ENCODE results near the gene TGFBRAP1. TPM values are rescaled to one million over a fixed set of nuclear protein-coding genes. Genes with fewer than 3 reads are reported as not detected.

The TGFBRAP1 gene, protein sequence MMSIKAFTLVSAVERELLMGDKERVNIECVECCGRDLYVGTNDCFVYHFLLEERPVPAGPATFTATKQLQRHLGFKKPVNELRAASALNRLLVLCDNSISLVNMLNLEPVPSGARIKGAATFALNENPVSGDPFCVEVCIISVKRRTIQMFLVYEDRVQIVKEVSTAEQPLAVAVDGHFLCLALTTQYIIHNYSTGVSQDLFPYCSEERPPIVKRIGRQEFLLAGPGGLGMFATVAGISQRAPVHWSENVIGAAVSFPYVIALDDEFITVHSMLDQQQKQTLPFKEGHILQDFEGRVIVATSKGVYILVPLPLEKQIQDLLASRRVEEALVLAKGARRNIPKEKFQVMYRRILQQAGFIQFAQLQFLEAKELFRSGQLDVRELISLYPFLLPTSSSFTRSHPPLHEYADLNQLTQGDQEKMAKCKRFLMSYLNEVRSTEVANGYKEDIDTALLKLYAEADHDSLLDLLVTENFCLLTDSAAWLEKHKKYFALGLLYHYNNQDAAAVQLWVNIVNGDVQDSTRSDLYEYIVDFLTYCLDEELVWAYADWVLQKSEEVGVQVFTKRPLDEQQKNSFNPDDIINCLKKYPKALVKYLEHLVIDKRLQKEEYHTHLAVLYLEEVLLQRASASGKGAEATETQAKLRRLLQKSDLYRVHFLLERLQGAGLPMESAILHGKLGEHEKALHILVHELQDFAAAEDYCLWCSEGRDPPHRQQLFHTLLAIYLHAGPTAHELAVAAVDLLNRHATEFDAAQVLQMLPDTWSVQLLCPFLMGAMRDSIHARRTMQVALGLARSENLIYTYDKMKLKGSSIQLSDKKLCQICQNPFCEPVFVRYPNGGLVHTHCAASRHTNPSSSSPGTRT
- 11.5 and 12.9 TPM in 2 replicates for total RNA-seq

DNA sequence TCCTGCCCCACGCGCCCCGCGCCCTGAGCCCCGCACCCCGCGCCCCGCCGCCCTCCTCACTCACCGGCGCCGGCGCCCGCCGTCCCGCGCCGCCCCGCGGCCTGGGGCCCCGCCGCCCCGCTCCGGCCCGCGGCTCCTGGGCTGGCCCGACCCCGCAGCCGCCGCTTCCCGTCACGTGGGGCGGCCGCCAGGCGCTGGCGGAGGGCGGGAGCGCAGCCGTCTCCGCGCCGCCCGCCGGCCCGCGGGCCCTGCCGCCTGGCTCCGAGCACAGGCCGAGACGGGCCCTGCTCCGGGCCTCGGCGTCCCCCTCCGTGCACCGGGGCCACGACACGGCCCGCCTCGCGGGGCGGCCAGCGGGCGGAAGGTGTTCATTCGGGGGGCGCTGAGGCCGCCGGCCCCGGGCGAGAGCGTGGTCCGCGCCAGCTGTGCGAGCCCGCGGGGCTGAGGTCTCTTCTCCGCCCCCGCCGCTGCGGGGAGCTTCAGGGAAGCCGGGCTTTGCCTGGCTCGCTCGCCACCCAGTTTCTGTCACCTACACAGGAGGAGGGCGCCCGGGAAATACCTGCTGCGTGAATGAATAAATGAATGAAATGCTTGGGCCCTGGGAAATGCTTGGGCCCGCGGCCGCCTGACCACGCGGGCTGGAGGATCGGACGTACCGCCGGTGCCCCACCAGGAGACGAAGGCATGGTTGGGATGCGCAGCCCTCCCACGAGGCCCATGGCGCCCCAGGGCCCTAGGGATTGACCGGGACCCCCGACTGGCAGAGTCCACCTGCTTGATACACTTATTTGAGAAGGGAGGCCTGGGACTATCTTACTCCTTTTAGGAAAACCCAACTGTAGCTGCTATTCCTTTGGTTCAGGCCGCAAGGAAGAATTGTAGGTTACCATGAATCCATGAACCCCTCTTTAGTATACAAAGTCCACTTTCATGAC lies at the start of gene TGFBRAP1:
TGFBRAP1 (minus strand) TSS at position 175 of the 935 bp plus-strand sequence. CDS start 21,434 bp downstream, outside the sequence.

DNA sequence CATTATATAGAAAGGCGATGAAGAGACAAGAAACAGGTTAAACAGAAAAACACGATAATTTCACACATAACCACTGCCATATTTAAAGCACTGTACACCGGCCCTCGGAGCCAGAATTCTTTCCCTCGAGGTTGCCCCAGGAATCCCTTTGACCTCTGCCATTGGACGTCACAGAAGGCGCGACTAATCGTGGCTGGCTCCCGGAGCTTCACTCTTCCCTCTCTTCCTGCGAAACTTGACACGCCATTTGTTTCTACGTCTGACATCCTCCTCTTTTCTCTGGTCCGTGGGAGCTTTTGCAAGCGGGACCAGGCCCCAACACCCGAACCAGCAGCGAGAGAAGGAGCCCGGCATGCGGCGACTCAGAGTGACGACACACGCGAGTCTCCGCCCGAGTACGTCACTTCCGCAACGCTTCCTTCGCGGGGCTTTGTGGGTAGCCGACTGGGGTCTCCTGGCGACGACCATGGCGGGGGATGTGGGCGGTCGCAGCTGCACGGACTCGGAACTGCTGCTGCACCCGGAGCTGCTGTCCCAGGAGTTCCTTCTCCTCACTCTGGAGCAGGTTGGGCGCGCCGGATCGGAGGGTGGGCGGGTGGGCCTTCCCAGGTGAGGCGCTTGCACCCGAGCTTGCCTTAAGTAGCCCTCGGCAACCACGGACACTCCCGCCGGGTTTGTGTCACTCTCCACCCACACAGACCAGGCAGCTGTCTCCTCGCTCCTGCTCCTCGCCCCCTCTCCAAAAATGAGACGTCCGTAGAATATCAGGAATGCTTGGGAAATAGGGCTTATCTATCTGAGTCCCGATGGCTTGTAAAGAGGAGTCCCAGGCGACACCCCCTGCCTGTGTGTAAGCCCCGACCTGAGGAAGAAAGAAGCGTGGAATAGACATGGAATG lies 7.8 kb upstream of the TGFBRAP1 start, which contains the start of gene C2orf49:
C2orf49 (plus strand) TSS at position 419 of the 898 bp plus-strand sequence; CDS start at position 467, 48 bp downstream.

DNA sequence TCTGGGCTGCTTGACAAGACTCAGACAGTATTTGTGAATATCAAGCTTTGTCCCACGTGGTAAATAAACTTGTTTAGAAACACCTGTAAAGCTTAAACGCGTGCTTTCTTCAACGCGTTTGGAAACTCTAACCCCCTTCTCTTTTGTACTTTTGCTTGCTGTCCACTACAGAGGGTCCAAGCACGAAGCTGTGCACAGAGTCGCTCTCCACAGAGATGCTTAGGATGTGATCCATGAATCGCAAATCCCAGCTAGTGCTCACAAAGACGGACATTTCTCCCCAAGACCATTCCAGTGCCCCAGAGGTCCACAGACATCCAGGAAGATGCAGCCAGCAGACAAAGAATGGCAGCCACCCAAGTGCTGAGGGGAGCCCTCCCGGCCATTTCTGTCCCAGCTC lies 88.1 kb downstream of the TGFBRAP1 start, which contains the start of gene GPR45:
GPR45 (plus strand) TSS at position 301 of the 400 bp plus-strand sequence. CDS start 116 bp downstream, outside the sequence.

Other genes starting within 250 kb of the TGFBRAP1 start
- gene GPR45, start 88.0 kb downstream of the TGFBRAP1 start, total RNA-seq: not detected in 2 replicates
- 17.1 and 22.6 TPM in 2 replicates for gene C2orf49, start 7.8 kb upstream of the TGFBRAP1 start, total RNA-seq
- gene FHL2, start 69.3 kb upstream of the TGFBRAP1 start, total RNA-seq: 152 and 244 TPM in 2 replicates

All from smooth muscle cell of bladder (primary cell).